Esophagus muscularis mucosa (tissue), 4 donors: Measurements from ENCODE around the gene SCP2. TPM values are rescaled to one million over a fixed set of nuclear protein-coding genes. Genes with fewer than 3 reads are reported as not detected.

ENCODE experiments used
- DNase-seq: peaks from one replicate; pipeline ENCODE4 v3.0.0-alpha.2; 2017; ENCODE audit errors: extremely low spot score
- H3K27ac ChIP-seq, 4 donors: fragments of 200-600 bp; sonication (generic); replicated peaks in 1 of 4; 1 replicate in 3 of 4; 2 replicates in 1 of 4; pipeline ENCODE4 v1.5.1; 2016 to 2019; ENCODE audit warnings: mild to moderate bottlenecking in 1 of 4
- H3K27me3 ChIP-seq, 4 donors: fragments of 200-600 bp; sonication (generic); one replicate each; pipeline versions ENCODE4 v1.5.1 to v1.6.0; 2016 to 2019
- H3K36me3 ChIP-seq, 4 donors: fragments of 200-600 bp; sonication (generic); one replicate each; pipeline ENCODE4 v1.5.1; 2016 to 2019
- H3K4me1 ChIP-seq, 4 donors: fragments of 200-600 bp; sonication (generic); one replicate each; pipeline ENCODE4 v1.5.1; 2016 to 2019
- H3K4me3 ChIP-seq, 4 donors: fragments of 200-600 bp; sonication (generic); 1 replicate in 2 of 4; 2 replicates in 2 of 4; pipeline ENCODE4 v1.5.1; 2016 to 2019; ENCODE audit warnings: mild to moderate bottlenecking in 4 of 4, moderate library complexity in 1 of 4
- H3K9me3 ChIP-seq, 4 donors: fragments of 200-600 bp; sonication (generic); 1 replicate in 3 of 4; 2 replicates in 1 of 4; pipeline ENCODE4 v1.5.1; 2016 to 2019
- CTCF ChIP-seq, 3 experiments: fragments of 200-600 bp in 2 of 3; fragments of 450-650 bp in 1 of 3; sonication (generic) in 2 of 3; IDR thresholded peaks; one replicate each; pipeline ENCODE4 v1.5.1; 2017 to 2019; ENCODE audit warnings: antibody characterized with exemption in 3 of 3, mild to moderate bottlenecking in 2 of 3, moderate library complexity in 1 of 3
- EP300 ChIP-seq: sonication (generic); formaldehyde crosslinking; IDR thresholded peaks from one replicate; pipeline ENCODE4 v1.6.1; 2017; ENCODE audit warnings: antibody characterized with exemption
- POLR2A ChIP-seq: fragments of 450-650 bp; IDR thresholded peaks from one replicate; pipeline ENCODE4 v1.6.1; 2017; ENCODE audit warnings: antibody characterized with exemption, moderate library complexity, mild to moderate bottlenecking, low read depth
- POLR2AphosphoS5 ChIP-seq, 2 donors: sonication (generic); formaldehyde crosslinking; IDR thresholded peaks; one replicate each; pipeline ENCODE4 v1.6.1; 2017; ENCODE audit warnings: antibody characterized with exemption in 2 of 2
- WGBS: methylation state at CpG from one replicate; pipeline ENCODE4 v1.1.5; 2018; 5-methylcytosine and 5-hydroxymethylcytosine counted together
- intact Hi-C: fragments of 100-400 bp; cut with DNase I; formaldehyde crosslinking; loops from one replicate; pipeline ENCODE4 v1.15.1; 2023
- total RNA-seq, 4 donors: library from RNA; depleted of rRNA; stranded (reverse); fragments of >200 nt; gene quantifications; one replicate each; pipeline versions ENCODE4 v1.1.0 to v1.2.1, GENCODE V29; 2016

Gene SCP2
- total RNA-seq, 4 donors from 2014 or later: 83.0 to 94.3 (median 92.1) TPM

- H3K4me3 ChIP-seq: no peak overlapping the region
- WGBS: 94% methylated on average over 11 of the region's 13 CpGs
- DNase-seq: no peak
- H3K36me3 ChIP-seq: peaks cover 0 to 38% (median 5%) of the 10 kb centered on the region in 4 donors
- peaks cover 0 to 12% (median 10%) of the 10 kb centered on the region in 4 donors for H3K4me1 ChIP-seq
- no peaks in the 10 kb centered on the region for H3K9me3 ChIP-seq
- TF ChIP-seq CTCF (IDR thresholded peaks at IDR 0.05): no peak
- TF ChIP-seq POLR2AphosphoS5 (IDR thresholded peaks at IDR 0.05): no peak
- no peak for TF ChIP-seq POLR2A
- TF ChIP-seq EP300: no peak
- H3K27me3 ChIP-seq: no peaks in the 10 kb centered on the region
- intact Hi-C loops: no loop called here
- no peak overlapping the region for H3K27ac ChIP-seq
Observed at GRCh38 chr1:53077599-53077965, 150.5 kb downstream of the SCP2 start.

GRCh38 chr1:53078333-53079101 is 151.4 kb downstream of the SCP2 start:
- 93% methylated on average over 29 of the region's 46 CpGs for WGBS
- no peak overlapping the region for H3K4me3 ChIP-seq
- no peak overlapping the region for H3K27ac ChIP-seq
- no peaks in the 10 kb centered on the region for H3K27me3 ChIP-seq
- no peak for DNase-seq
- peaks cover 0 to 12% (median 10%) of the 10 kb centered on the region in 4 donors for H3K4me1 ChIP-seq
- TF ChIP-seq CTCF (IDR thresholded peaks at IDR 0.05) (no peak), EP300 (no peak), POLR2AphosphoS5 (IDR thresholded peaks at IDR 0.05) (no peak), POLR2A (no peak)
- peaks cover 0 to 38% (median 9%) of the 10 kb centered on the region in 4 donors for H3K36me3 ChIP-seq
- intact Hi-C loops: no loop called here
- no peaks in the 10 kb centered on the region for H3K9me3 ChIP-seq

- Histone ChIP-seq H3K4me3 (no peak overlapping the region), H3K9me3 (no peaks in the 10 kb centered on the region), H3K27ac (no peak overlapping the region), H3K36me3 (peaks cover 0 to 40% (median 9%) of the 10 kb centered on the region in 4 donors), H3K4me1 (peaks cover 0 to 8% (median 4%) of the 10 kb centered on the region in 4 donors), H3K27me3 (no peaks in the 10 kb centered on the region)
- intact Hi-C loops: no loop called here
- WGBS: 83% methylated on average over 2 of the region's 4 CpGs
- TF ChIP-seq CTCF (IDR thresholded peaks at IDR 0.05): no peak
- no peak for TF ChIP-seq POLR2AphosphoS5 (IDR thresholded peaks at IDR 0.05)
- TF ChIP-seq POLR2A: no peak
- TF ChIP-seq EP300: no peak
- DNase-seq: no peak
Observed at GRCh38 chr1:53079251-53079650, 152.2 kb downstream of the SCP2 start.

GRCh38 chr1:53080041-53080440 is 153.0 kb downstream of the SCP2 start:
- Histone ChIP-seq H3K9me3 (no peaks in the 10 kb centered on the region), H3K27me3 (no peaks in the 10 kb centered on the region), H3K36me3 (peaks cover 0 to 42% (median 9%) of the 10 kb centered on the region in 4 donors), H3K27ac (no peak overlapping the region), H3K4me3 (no peak overlapping the region), H3K4me1 (peaks cover 0 to 5% (median 0%) of the 10 kb centered on the region in 4 donors)
- DNase-seq: no peak
- intact Hi-C loops: no loop called here
- WGBS: 86% methylated on average over 3 of the region's 3 CpGs
- TF ChIP-seq CTCF (IDR thresholded peaks at IDR 0.05) (no peak), EP300 (no peak), POLR2AphosphoS5 (IDR thresholded peaks at IDR 0.05) (no peak), POLR2A (no peak)
